Prostate gland (tissue), 2 donors: Measurements from ENCODE around the gene AIMP1.

ENCODE experiments used
- CTCF ChIP-seq, 4 experiments: fragments of 200-600 bp in 2 of 4; fragments of 450-650 bp in 2 of 4; sonication (generic) in 2 of 4; IDR thresholded peaks; 1 replicate in 3 of 4; 2 replicates in 1 of 4; pipeline ENCODE4 v1.5.1; 2016 to 2019; ENCODE audit warnings: antibody characterized with exemption in 4 of 4, mild to moderate bottlenecking in 2 of 4, moderate library complexity in 2 of 4
- POLR2A ChIP-seq: fragments of 450-650 bp; IDR thresholded peaks from one replicate; pipeline ENCODE4 v1.6.1; 2016; ENCODE audit warnings: antibody characterized with exemption, mild to moderate bottlenecking
- POLR2AphosphoS5 ChIP-seq: sonication (generic); formaldehyde crosslinking; IDR thresholded peaks from one replicate; pipeline ENCODE4 v1.6.1; 2017; ENCODE audit warnings: antibody characterized with exemption

- TF ChIP-seq POLR2AphosphoS5 (no peak), CTCF (IDR thresholded peaks at IDR 0.05) (no peak), POLR2A (no peak)
Measured at GRCh38 chr4:106366026-106366425, 49.7 kb downstream of the AIMP1 start.
